ENCODE results near the gene GPC6.

Gene GPC6

DNA sequence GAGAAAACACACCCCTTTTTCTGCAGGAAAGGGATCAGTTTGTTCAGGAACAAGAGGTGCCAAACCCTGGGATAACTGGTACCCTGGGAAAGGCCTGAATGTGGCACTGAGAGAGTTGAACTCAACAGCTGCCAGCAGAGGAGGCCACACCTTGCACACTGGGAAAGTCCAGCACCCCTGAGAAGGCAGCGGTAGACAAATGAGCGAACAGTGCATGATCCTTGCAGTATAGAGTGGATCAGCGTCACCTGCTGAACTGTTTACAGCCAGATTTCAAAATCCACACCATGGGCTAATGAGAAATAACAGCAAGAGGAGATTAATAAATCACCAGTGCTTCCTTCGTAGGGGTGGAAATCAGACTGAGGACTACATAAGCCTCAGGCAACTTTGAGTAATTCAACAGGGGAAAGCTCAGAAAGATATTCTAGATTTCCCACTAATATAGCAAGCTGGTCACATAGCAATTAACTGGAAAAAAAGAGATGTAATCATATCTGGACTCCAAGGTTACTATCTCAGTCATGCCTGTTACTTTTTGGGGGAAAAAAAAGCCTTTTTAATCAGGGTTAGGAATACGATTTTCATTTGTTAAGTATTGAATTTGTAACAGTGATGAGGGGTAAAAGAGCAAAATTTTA, 1200.8 kb downstream of the GPC6 start:
- no peak overlapping the region for H3K4me3 ChIP-seq (ENCODE audit: low read depth, low read length)
- no peak for DNase-seq (ENCODE audit: low read depth)
- TF ChIP-seq POLR2A (IDR thresholded peaks at IDR 0.05; ENCODE audit: extremely low read depth, insufficient read length) (no peak), MYC (IDR thresholded peaks at IDR 0.05; ENCODE audit: low read depth, low read length) (no peak)
- TF ChIP-seq, protein P1, sequence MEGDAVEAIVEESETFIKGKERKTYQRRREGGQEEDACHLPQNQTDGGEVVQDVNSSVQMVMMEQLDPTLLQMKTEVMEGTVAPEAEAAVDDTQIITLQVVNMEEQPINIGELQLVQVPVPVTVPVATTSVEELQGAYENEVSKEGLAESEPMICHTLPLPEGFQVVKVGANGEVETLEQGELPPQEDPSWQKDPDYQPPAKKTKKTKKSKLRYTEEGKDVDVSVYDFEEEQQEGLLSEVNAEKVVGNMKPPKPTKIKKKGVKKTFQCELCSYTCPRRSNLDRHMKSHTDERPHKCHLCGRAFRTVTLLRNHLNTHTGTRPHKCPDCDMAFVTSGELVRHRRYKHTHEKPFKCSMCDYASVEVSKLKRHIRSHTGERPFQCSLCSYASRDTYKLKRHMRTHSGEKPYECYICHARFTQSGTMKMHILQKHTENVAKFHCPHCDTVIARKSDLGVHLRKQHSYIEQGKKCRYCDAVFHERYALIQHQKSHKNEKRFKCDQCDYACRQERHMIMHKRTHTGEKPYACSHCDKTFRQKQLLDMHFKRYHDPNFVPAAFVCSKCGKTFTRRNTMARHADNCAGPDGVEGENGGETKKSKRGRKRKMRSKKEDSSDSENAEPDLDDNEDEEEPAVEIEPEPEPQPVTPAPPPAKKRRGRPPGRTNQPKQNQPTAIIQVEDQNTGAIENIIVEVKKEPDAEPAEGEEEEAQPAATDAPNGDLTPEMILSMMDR (IDR thresholded peaks at IDR 0.05; ENCODE audit: low read depth, low read length) = no peak
- TF ChIP-seq, protein P2, sequence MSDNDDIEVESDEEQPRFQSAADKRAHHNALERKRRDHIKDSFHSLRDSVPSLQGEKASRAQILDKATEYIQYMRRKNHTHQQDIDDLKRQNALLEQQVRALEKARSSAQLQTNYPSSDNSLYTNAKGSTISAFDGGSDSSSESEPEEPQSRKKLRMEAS (IDR thresholded peaks at IDR 0.05; ENCODE audit: low read depth, low read length) = no peak

DNA sequence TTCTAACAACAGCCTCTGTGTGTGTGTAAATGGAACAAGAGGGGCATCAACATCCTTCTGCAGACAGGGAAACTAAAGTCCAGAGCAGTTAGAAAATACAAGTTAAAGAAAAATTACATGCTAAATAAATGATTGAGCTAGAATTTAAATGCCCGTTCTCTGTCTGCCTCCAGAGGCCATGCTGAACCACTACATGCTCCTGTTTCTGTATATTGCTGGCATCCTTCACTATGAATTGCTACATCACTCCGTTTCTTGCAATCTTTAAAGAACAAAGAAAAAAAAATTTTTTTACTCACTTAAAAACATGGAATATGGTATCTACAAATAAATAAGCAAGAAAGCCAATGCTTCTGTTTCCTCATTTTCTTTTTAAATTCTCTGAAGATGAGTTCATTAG, 1205.0 kb downstream of the GPC6 start:
- no peak overlapping the region for H3K4me3 ChIP-seq (ENCODE audit: low read depth, low read length)
- no peak for DNase-seq (ENCODE audit: low read depth)
- TF ChIP-seq, protein P2 (IDR thresholded peaks at IDR 0.05; ENCODE audit: low read depth, low read length) = no peak
- no peak for TF ChIP-seq MYC (IDR thresholded peaks at IDR 0.05; ENCODE audit: low read depth, low read length)
- TF ChIP-seq, protein P1 (IDR thresholded peaks at IDR 0.05; ENCODE audit: low read depth, low read length) = no peak
- TF ChIP-seq POLR2A (IDR thresholded peaks at IDR 0.05; ENCODE audit: extremely low read depth, insufficient read length) = no peak

- TF ChIP-seq POLR2A (IDR thresholded peaks at IDR 0.05; ENCODE audit: extremely low read depth, insufficient read length) = no peak
- TF ChIP-seq MYC (IDR thresholded peaks at IDR 0.05; ENCODE audit: low read depth, low read length) = no peak
- TF ChIP-seq, protein P1 (IDR thresholded peaks at IDR 0.05; ENCODE audit: low read depth, low read length) = no peak
- TF ChIP-seq, protein P2 (IDR thresholded peaks at IDR 0.05; ENCODE audit: low read depth, low read length) = no peak
- DNase-seq (ENCODE audit: low read depth) = no peak
These were observed 1205.4 kb downstream of the GPC6 start for GRCh38 chr13:94431987-94432386.

GRCh38 chr13:94433055-94433961, 1206.7 kb downstream of the GPC6 start:
- DNase-seq (ENCODE audit: low read depth) = peak; percentile 66
- TF ChIP-seq, protein P1 (IDR thresholded peaks at IDR 0.05; ENCODE audit: low read depth, low read length) = no peak
- TF ChIP-seq POLR2A (IDR thresholded peaks at IDR 0.05; ENCODE audit: extremely low read depth, insufficient read length) = no peak
- TF ChIP-seq, protein P2 (IDR thresholded peaks at IDR 0.05; ENCODE audit: low read depth, low read length) = no peak
- TF ChIP-seq MYC (IDR thresholded peaks at IDR 0.05; ENCODE audit: low read depth, low read length) = no peak
- H3K4me3 ChIP-seq (ENCODE audit: low read depth, low read length) = no peak overlapping the region

More at GRCh38 chr13:94431987-94432386, 1205.4 kb downstream of the GPC6 start:
- no peak overlapping the region for H3K4me3 ChIP-seq (ENCODE audit: low read depth, low read length)

- DNase-seq (ENCODE audit: low read depth) = peak; percentile 59
These were observed 1209.1 kb downstream of the GPC6 start for GRCh38 chr13:94435604-94436226.

More at GRCh38 chr13:94435604-94436226, 1209.1 kb downstream of the GPC6 start:
- no peak overlapping the region for H3K4me3 ChIP-seq (ENCODE audit: low read depth, low read length)
- TF ChIP-seq, protein P1 (IDR thresholded peaks at IDR 0.05; ENCODE audit: low read depth, low read length) = peak; percentile 32
- no peak for TF ChIP-seq MYC (IDR thresholded peaks at IDR 0.05; ENCODE audit: low read depth, low read length)

Data from NB4 (cell line).